KOPT-K1 (cell line): ENCODE results near the gene KPNB1.

Experiments used
- H3K27ac ChIP-seq: fragments of 200-600 bp; sonication (generic); 2 replicates; pipeline ENCODE4 v1.5.1; 2016; ENCODE audit warnings: antibody characterized with exemption, mild to moderate bottlenecking, low read depth, low read length; ENCODE audit not compliant: poor library complexity, severe bottlenecking
- H3K36me3 ChIP-seq: fragments of 200-600 bp; sonication (generic); 2 replicates; pipeline ENCODE4 v1.5.1; 2017; ENCODE audit warnings: antibody characterized with exemption, mild to moderate bottlenecking, low read length, moderate library complexity; ENCODE audit not compliant: insufficient read depth
- H3K9me3 ChIP-seq: fragments of 200-600 bp; sonication (generic); 2 replicates; pipeline ENCODE4 v1.5.1; 2017; ENCODE audit warnings: antibody characterized with exemption, low read length, mild to moderate bottlenecking; ENCODE audit not compliant: insufficient read depth, poor library complexity, severe bottlenecking

The KPNB1 gene

DNA sequence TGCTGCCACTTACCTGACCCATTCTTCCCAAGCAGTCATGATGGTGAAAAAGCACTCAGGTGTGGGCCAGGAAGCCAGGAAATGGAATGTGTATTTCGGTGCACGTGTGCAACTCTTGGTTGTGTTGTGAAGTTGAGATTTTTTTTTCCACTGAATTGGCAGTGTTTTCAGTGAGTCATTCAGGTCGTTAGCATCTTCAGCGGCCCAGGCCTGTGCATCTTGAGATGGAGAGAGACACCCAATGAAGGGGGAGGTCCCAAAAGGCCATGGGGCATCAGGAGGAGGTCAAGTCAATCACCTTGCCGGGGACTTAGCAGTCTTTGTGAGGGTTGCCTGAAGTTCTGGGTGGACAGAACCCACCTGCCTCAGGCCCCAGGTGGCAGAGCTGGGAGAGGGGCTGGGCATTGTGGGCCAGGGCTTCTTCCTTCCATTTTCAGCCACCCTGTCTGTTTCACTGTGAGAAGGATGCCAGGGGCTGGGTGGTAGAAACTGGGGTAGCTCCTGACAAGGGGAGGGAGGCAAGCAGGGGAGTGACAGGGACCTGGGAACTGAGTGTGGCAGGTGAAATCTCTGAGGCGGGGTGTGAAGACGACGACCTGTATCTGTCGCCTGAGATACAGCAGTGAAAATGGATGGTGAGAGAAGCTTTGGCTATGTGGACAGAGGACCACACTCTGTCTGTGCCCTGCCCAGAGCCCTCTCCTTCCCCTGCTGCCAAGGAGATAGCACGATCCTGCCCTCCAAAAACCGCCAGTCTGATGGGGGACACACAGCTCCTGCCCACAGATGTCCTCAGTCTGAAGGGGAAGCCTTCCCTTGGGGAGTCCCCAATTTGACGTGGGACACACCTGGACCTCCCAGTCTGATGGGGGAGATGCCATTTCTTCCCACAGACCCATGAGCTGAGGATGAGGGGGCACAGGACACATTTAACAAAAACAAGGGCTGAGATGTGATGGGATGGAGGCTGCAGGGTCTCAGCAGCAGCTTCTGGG lies 56.1 kb downstream of the KPNB1 start:
- Histone ChIP-seq H3K36me3 (no peaks in the 10 kb centered on the region), H3K27ac (peak overlapping the region; percentile 17), H3K9me3 (no peaks in the 10 kb centered on the region)

DNA sequence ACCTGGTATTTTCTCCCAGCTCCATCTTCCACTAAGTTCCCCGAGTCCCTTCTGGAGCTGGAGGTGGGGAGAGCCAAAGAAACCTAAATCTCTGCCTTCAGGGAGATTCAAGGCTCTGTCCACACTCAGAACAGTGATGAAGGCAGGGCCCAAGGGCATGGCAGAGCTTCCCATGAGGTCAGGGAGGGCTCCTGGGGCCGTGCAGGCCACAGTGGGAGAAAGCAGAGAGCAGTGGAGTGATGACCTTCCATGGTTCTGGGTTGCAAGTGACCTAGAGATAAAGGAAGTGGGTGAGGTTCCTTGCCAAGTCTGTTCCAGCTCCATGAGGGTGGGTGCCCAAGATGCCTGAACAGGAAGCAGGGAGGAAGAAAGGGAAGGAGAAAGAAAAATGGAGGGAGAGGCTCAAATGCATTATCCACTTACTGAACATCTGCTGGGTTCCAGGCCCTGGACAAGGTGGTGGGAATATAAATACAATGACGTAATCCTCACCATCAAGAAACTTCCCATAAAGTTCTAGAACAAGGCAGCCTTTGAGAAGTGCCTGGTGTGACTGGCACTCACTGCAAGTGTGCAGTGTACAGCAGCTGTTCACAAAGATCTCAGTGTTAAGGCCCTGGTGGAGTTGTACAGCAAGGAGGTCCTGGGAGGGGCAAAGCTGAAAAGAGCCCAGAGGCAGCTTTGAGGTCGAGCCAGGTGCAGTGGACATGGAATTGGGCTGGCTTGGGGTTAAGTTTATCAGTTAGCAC lies 57.5 kb downstream of the KPNB1 start:
- Histone ChIP-seq H3K27ac (no peak overlapping the region), H3K36me3 (no peaks in the 10 kb centered on the region), H3K9me3 (no peaks in the 10 kb centered on the region)

GRCh38 chr17:47707884-47708283 lies 58.2 kb downstream of the KPNB1 start:
- no peaks in the 10 kb centered on the region for H3K36me3 ChIP-seq
- no peak overlapping the region for H3K27ac ChIP-seq
- H3K9me3 ChIP-seq: no peaks in the 10 kb centered on the region

DNA sequence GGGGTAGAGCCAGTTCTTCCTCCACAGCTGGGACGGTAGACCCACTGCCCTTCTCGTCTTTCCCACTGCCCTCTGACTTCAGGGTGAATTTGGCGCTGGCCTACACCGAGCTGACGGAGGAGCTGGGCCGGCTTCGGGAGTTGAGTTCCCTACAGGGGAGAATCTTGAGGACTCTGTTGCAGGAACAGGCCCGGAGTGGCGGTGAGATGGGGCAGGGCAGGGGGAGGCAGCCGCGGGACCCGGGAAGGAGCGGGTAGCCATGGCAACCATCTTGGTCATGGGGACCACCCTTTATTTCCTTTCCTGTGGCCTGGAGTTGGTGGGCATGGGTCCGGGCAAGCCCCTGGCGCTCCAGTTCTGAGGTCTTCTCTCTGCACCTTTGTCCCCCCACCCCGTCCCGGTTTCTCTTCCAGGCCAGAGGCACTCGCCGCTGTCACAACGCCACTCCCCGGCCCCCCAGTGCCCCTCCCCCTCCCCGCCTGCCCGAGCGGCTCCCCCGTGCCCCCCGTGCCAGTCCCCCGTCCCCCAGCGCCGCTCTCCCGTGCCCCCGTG lies 58.7 kb downstream of the KPNB1 start:
- Histone ChIP-seq H3K9me3 (no peaks in the 10 kb centered on the region), H3K27ac (no peak overlapping the region), H3K36me3 (no peaks in the 10 kb centered on the region)

GRCh38 chr17:47708864-47709541 lies 59.3 kb downstream of the KPNB1 start:
- H3K36me3 ChIP-seq: no peaks in the 10 kb centered on the region
- no peak overlapping the region for H3K27ac ChIP-seq

GRCh38 chr17:47709594-47709993 lies 59.9 kb downstream of the KPNB1 start:
- Histone ChIP-seq H3K9me3 (no peaks in the 10 kb centered on the region), H3K36me3 (no peaks in the 10 kb centered on the region), H3K27ac (no peak overlapping the region)

More at GRCh38 chr17:47708864-47709541, 59.3 kb downstream of the KPNB1 start:
- H3K9me3 ChIP-seq: no peaks in the 10 kb centered on the region

DNA sequence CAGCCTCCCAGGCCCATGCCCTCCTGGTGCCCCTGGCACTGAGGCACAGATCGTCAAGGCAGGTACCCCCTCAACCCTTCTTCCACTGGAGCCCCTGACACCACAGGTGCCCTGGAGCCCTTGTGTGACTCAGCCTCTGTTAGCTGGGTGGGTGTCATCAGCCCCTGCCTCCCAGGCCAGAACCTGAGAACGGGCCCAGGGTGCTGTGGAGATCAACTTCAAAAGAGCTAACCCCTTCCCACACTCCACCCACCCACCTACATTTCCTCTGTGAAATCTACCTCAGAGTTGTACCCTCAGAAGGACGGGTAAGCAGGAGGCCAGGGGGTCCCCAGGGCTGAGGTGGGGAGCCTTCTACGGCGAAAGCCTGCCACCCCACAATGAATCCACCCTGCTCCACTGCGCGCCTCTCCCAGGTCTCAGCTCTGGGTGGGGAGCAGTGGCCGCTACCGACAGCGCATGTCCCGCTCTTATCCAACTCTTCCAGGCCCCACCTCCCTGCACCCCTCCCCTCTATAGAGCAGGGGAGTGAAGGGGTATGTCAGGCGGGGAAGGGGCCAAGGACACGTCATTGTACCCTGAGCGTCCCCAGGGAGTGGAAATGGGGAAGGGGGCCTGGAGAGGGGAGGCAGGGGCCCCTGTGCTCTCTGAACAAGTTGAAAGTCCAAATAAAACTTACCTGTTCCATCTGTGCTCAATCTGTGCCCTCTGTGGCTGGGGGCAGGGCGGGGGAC lies 61.8 kb downstream of the KPNB1 start:
- H3K27ac ChIP-seq: no peak overlapping the region
- no peaks in the 10 kb centered on the region for H3K9me3 ChIP-seq
- H3K36me3 ChIP-seq: no peaks in the 10 kb centered on the region

DNA sequence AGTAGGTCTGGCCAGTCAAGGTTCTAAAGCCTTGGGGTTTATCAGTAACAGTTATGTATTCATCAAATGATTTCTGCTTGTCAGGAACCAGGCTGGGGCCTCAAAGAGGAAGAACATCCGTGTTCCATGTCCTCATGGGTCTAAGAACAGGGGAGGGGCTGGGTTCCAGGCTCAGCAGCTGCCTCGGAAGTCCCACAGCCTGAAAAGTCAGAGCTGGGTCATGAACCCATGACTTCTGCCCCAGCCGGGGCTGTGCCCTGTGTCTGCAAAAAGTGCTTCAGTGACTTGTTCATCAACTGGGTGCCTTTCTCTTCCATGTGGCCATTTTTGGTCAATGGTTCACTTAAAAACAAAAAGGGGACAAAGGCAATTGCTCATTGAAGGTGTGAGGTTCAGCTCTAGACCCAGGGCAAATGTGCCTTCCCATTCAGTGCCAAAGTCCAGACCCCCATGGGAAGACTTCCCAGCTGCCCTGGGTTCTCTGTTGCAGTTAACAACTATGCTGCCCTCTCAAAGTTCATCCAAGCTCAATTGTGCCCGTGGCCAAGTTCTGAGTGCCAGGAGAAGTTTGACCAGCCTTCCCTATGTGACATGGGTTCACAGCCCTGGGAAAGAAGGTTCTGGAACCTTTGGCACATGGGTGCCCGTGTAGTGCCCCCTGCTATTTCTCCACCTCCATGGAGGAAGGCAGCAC lies 62.8 kb downstream of the KPNB1 start:
- Histone ChIP-seq H3K9me3 (no peaks in the 10 kb centered on the region), H3K36me3 (no peaks in the 10 kb centered on the region), H3K27ac (no peak overlapping the region)

- Histone ChIP-seq H3K27ac (no peak overlapping the region), H3K36me3 (no peaks in the 10 kb centered on the region), H3K9me3 (no peaks in the 10 kb centered on the region)
These were observed 64.4 kb downstream of the KPNB1 start for GRCh38 chr17:47713980-47714700.

DNA sequence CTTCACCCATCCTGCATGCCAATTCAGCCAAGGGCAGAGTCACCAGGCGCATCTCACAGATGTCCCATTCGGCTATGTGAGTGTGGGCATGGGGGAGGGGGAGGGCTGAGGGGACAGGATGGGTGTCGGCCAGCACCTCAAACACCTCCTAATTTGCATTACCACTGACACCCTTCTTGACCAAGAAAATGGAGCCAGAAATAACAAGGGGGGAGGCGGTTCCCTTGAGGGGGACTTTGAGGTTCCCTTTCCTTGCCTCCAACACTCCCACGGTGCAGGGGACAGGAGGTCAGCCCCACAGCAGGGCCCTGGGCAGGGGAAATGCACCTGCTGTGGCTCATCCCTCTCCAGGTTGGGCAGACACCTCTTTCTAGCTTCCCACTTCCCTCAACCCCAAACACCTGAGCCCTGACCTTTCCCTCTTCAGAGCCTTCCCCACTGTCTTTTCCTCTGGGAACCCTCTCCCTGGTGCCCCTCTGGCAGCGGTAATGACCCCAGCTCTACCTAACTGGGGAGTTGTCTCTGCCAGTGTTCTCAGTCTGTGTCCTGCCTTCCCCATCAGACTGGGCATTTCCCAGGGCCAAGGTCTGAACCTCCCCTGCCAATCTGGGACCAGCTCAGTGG lies 65.2 kb downstream of the KPNB1 start:
- H3K36me3 ChIP-seq: no peaks in the 10 kb centered on the region
- H3K9me3 ChIP-seq: no peaks in the 10 kb centered on the region
- H3K27ac ChIP-seq: no peak overlapping the region

GRCh38 chr17:47715669-47716325 lies 66.1 kb downstream of the KPNB1 start:
- no peaks in the 10 kb centered on the region for H3K36me3 ChIP-seq
- no peaks in the 10 kb centered on the region for H3K9me3 ChIP-seq

DNA sequence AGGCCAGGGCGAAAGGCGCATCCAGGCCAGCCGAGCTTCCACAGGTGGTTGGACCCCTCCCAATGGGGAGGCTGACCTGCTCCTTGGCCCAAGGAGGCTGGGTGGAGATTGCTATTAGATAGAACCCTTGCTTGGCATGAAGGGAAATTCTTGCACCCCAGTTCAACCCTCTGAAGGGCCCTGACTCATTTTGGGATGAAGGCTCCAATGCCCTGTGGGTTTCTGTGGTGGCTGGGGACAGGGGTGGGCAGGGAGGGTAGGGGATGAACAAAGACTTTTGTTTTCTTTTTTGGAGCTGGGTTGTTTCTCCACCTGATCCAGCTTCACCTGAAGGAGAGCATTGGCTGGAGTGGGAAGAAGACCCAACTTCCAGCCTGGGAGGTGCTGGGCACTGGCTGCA lies 66.7 kb downstream of the KPNB1 start:
- no peaks in the 10 kb centered on the region for H3K36me3 ChIP-seq
- no peaks in the 10 kb centered on the region for H3K9me3 ChIP-seq
- H3K27ac ChIP-seq: no peak overlapping the region

More at GRCh38 chr17:47715669-47716325, 66.1 kb downstream of the KPNB1 start:
- no peak overlapping the region for H3K27ac ChIP-seq
